HAP-1 (cell line): ENCODE data around the gene SDK1.

Experiments used
- DNase-seq, 2 experiments: peaks; one replicate each; pipeline ENCODE4 v3.0.0-alpha.2; 2016 to 2020; ENCODE audit warnings: low spot score in 2 of 2
- H3K27me3 ChIP-seq: fragments of 250-450 bp; sonication (Bioruptor Pico); 2 replicates; pipeline ENCODE4 v1.5.1; 2020; ENCODE audit warnings: low read depth, mild to moderate bottlenecking, moderate library complexity
- H3K36me3 ChIP-seq: fragments of 250-450 bp; sonication (Bioruptor Pico); replicated peaks from 2 replicates; pipeline ENCODE4 v1.5.1; 2020; ENCODE audit warnings: mild to moderate bottlenecking
- H3K4me1 ChIP-seq: fragments of 250-450 bp; sonication (Bioruptor Pico); 2 replicates; pipeline ENCODE4 v1.5.1; 2020; ENCODE audit warnings: mild to moderate bottlenecking
- H3K4me3 ChIP-seq: fragments of 250-450 bp; sonication (Bioruptor Pico); 2 replicates; pipeline ENCODE4 v1.5.1; 2020; ENCODE audit warnings: mild to moderate bottlenecking, moderate library complexity
- H3K9me3 ChIP-seq: fragments of 250-450 bp; sonication (Bioruptor Pico); 2 replicates; pipeline ENCODE4 v1.5.1; 2020; ENCODE audit warnings: mild to moderate bottlenecking, moderate library complexity
- in situ Hi-C: fragments of 300-500 bp; cut with MboI; formaldehyde crosslinking; loops from 3 replicates; pipeline ENCODE4 v1.14.3; 2020; ENCODE audit warnings: low sequenced_read_pairs, inconsistent platforms, mixed read lengths

SDK1 gene

GRCh38 chr7:3493499-3493898, 192.4 kb downstream of the SDK1 start:
- no peak for DNase-seq
- H3K9me3 ChIP-seq: no peaks in the 10 kb centered on the region
- H3K27me3 ChIP-seq: no peaks in the 10 kb centered on the region
- no peaks in the 10 kb centered on the region for H3K4me1 ChIP-seq
- in situ Hi-C loops: no loop called here
- no peak overlapping the region for H3K4me3 ChIP-seq
- no peaks in the 10 kb centered on the region for H3K36me3 ChIP-seq

GRCh38 chr7:3494947-3495346, 193.9 kb downstream of the SDK1 start:
- H3K4me1 ChIP-seq: no peaks in the 10 kb centered on the region
- no peak overlapping the region for H3K4me3 ChIP-seq
- no peaks in the 10 kb centered on the region for H3K9me3 ChIP-seq
- in situ Hi-C loops: no loop called here
- no peaks in the 10 kb centered on the region for H3K36me3 ChIP-seq
- DNase-seq: no peak
- no peaks in the 10 kb centered on the region for H3K27me3 ChIP-seq

- in situ Hi-C loops: no loop called here
- Histone ChIP-seq H3K4me3 (no peak overlapping the region), H3K27me3 (no peaks in the 10 kb centered on the region)
These were observed 194.5 kb downstream of the SDK1 start for GRCh38 chr7:3495530-3495929.

GRCh38 chr7:3495954-3496353, 194.9 kb downstream of the SDK1 start:
- Histone ChIP-seq H3K36me3 (no peaks in the 10 kb centered on the region), H3K4me3 (no peak overlapping the region), H3K4me1 (no peaks in the 10 kb centered on the region), H3K9me3 (no peaks in the 10 kb centered on the region), H3K27me3 (no peaks in the 10 kb centered on the region)
- in situ Hi-C loops: no loop called here
- DNase-seq: no peak

More at GRCh38 chr7:3495530-3495929, 194.5 kb downstream of the SDK1 start:
- Histone ChIP-seq H3K4me1 (no peaks in the 10 kb centered on the region), H3K36me3 (no peaks in the 10 kb centered on the region), H3K9me3 (no peaks in the 10 kb centered on the region)
- DNase-seq: no peak

- Histone ChIP-seq H3K4me1 (no peaks in the 10 kb centered on the region), H3K4me3 (no peak overlapping the region), H3K36me3 (no peaks in the 10 kb centered on the region), H3K27me3 (no peaks in the 10 kb centered on the region), H3K9me3 (no peaks in the 10 kb centered on the region)
- no peak for DNase-seq
- in situ Hi-C loops: no loop called here
These were observed 196.7 kb downstream of the SDK1 start for GRCh38 chr7:3497796-3498195.

GRCh38 chr7:3501671-3502070, 200.6 kb downstream of the SDK1 start:
- DNase-seq: no peak
- Histone ChIP-seq H3K4me3 (no peak overlapping the region), H3K27me3 (no peaks in the 10 kb centered on the region), H3K9me3 (no peaks in the 10 kb centered on the region), H3K4me1 (no peaks in the 10 kb centered on the region), H3K36me3 (no peaks in the 10 kb centered on the region)
- in situ Hi-C loops: no loop called here

GRCh38 chr7:3504384-3504783, 203.3 kb downstream of the SDK1 start:
- H3K4me3 ChIP-seq: no peak overlapping the region
- no peaks in the 10 kb centered on the region for H3K27me3 ChIP-seq
- in situ Hi-C loops: no loop called here

GRCh38 chr7:3510101-3511020, 209.3 kb downstream of the SDK1 start:
- Histone ChIP-seq H3K27me3 (no peaks in the 10 kb centered on the region), H3K36me3 (no peaks in the 10 kb centered on the region), H3K4me1 (no peaks in the 10 kb centered on the region), H3K4me3 (no peak overlapping the region), H3K9me3 (no peaks in the 10 kb centered on the region)
- DNase-seq: no peak
- in situ Hi-C loops: no loop called here

More at GRCh38 chr7:3504384-3504783, 203.3 kb downstream of the SDK1 start:
- Histone ChIP-seq H3K4me1 (no peaks in the 10 kb centered on the region), H3K36me3 (no peaks in the 10 kb centered on the region), H3K9me3 (no peaks in the 10 kb centered on the region)
- no peak for DNase-seq

GRCh38 chr7:3517344-3517743, 216.3 kb downstream of the SDK1 start:
- DNase-seq: no peak
- Histone ChIP-seq H3K4me1 (no peaks in the 10 kb centered on the region), H3K36me3 (no peaks in the 10 kb centered on the region), H3K4me3 (no peak overlapping the region), H3K9me3 (no peaks in the 10 kb centered on the region), H3K27me3 (no peaks in the 10 kb centered on the region)
- in situ Hi-C loops: no loop called here

GRCh38 chr7:3518546-3518945, 217.5 kb downstream of the SDK1 start:
- no peak for DNase-seq
- no peak overlapping the region for H3K4me3 ChIP-seq
- H3K27me3 ChIP-seq: no peaks in the 10 kb centered on the region
- no peaks in the 10 kb centered on the region for H3K4me1 ChIP-seq
- no peaks in the 10 kb centered on the region for H3K36me3 ChIP-seq
- in situ Hi-C loops: no loop called here
- H3K9me3 ChIP-seq: no peaks in the 10 kb centered on the region

GRCh38 chr7:3520206-3520605, 219.2 kb downstream of the SDK1 start:
- H3K4me1 ChIP-seq: no peaks in the 10 kb centered on the region
- H3K9me3 ChIP-seq: no peaks in the 10 kb centered on the region
- no peak overlapping the region for H3K4me3 ChIP-seq
- in situ Hi-C loops: no loop called here
- H3K27me3 ChIP-seq: no peaks in the 10 kb centered on the region
- no peak for DNase-seq
- H3K36me3 ChIP-seq: no peaks in the 10 kb centered on the region

- no peaks in the 10 kb centered on the region for H3K36me3 ChIP-seq
- H3K9me3 ChIP-seq: no peaks in the 10 kb centered on the region
- no peaks in the 10 kb centered on the region for H3K4me1 ChIP-seq
- in situ Hi-C loops: no loop called here
- H3K27me3 ChIP-seq: no peaks in the 10 kb centered on the region
- no peak overlapping the region for H3K4me3 ChIP-seq
- DNase-seq: no peak
These were observed 226.6 kb downstream of the SDK1 start for GRCh38 chr7:3527496-3528124.

- DNase-seq: no peak
- H3K4me1 ChIP-seq: no peaks in the 10 kb centered on the region
These were observed 232.0 kb downstream of the SDK1 start for GRCh38 chr7:3533040-3533439.

GRCh38 chr7:3537210-3537875, 236.3 kb downstream of the SDK1 start:
- peak; percentile 21 to 24 for DNase-seq

More at GRCh38 chr7:3533040-3533439, 232.0 kb downstream of the SDK1 start:
- no peaks in the 10 kb centered on the region for H3K9me3 ChIP-seq
- no peak overlapping the region for H3K4me3 ChIP-seq
- H3K36me3 ChIP-seq: no peaks in the 10 kb centered on the region
- in situ Hi-C loops: no loop called here
- H3K27me3 ChIP-seq: no peaks in the 10 kb centered on the region

More at GRCh38 chr7:3537210-3537875, 236.3 kb downstream of the SDK1 start:
- in situ Hi-C loops: no loop called here
- H3K9me3 ChIP-seq: no peaks in the 10 kb centered on the region
- H3K4me1 ChIP-seq: no peaks in the 10 kb centered on the region
- H3K27me3 ChIP-seq: no peaks in the 10 kb centered on the region
- no peak overlapping the region for H3K4me3 ChIP-seq
- no peaks in the 10 kb centered on the region for H3K36me3 ChIP-seq
